Lung (tissue), 16 donors: Measurements from ENCODE around the gene SLC25A48. TPM values are rescaled to one million over a fixed set of nuclear protein-coding genes. Genes with fewer than 3 reads are reported as not detected.

Experiments used
- ATAC-seq: fragments of 200-7000 bp; cut with Tn5 transposase; one replicate; pipeline ENCODE4 v1.9.1; 2020; ENCODE audit warnings: moderate number of reproducible peaks; ENCODE audit not compliant: insufficient read depth, low FRiP score
- DNase-seq, 3 donors: peaks; one replicate each; pipeline ENCODE4 v3.0.0-alpha.2; 2013 to 2017
- H3K27ac ChIP-seq, 2 donors: one replicate each; pipeline ENCODE4 v1.5.1; 2013; ENCODE audit warnings: mild to moderate bottlenecking in 2 of 2, moderate library complexity in 2 of 2, control low read depth in 1 of 2, inconsistent platforms in 1 of 2, low read depth in 1 of 2, low read length in 1 of 2
- H3K27me3 ChIP-seq, 3 donors: one replicate each; pipeline ENCODE4 v1.5.1; 2013; ENCODE audit warnings: low read length in 2 of 3; ENCODE audit not compliant: control insufficient read depth in 3 of 3, insufficient read depth in 3 of 3
- H3K36me3 ChIP-seq, 4 donors: one replicate each; pipeline ENCODE4 v1.5.1; 2013; ENCODE audit warnings: low read length in 4 of 4, mild to moderate bottlenecking in 1 of 4, moderate library complexity in 1 of 4; ENCODE audit not compliant: control insufficient read depth in 4 of 4, insufficient read depth in 4 of 4
- H3K4me1 ChIP-seq, 5 donors: one replicate each; pipeline ENCODE4 v1.5.1; 2013; ENCODE audit warnings: low read length in 5 of 5, mild to moderate bottlenecking in 2 of 5, moderate library complexity in 1 of 5; ENCODE audit not compliant: control insufficient read depth in 5 of 5, insufficient read depth in 5 of 5
- H3K4me3 ChIP-seq: one replicate; pipeline ENCODE4 v1.5.1; 2013; ENCODE audit warnings: mild to moderate bottlenecking, control low read depth, moderate library complexity
- H3K9ac ChIP-seq, 2 donors: one replicate each; pipeline ENCODE4 v1.5.1; 2013; ENCODE audit warnings: low read length in 2 of 2, control low read depth in 1 of 2; ENCODE audit not compliant: insufficient read depth in 1 of 2
- H3K9me3 ChIP-seq, 4 donors: one replicate each; pipeline ENCODE4 v1.5.1; 2013; ENCODE audit warnings: low read length in 3 of 4, mild to moderate bottlenecking in 1 of 4, moderate library complexity in 1 of 4; ENCODE audit not compliant: control insufficient read depth in 4 of 4, insufficient read depth in 3 of 4
- WGBS, 2 donors: extraction: QIAGEN DNeasy Blood & Tissue Kit; methylation state at CpG; one replicate each; pipeline ENCODE4 v1.1.7; 2013; 5-methylcytosine and 5-hydroxymethylcytosine counted together
- long read RNA-seq, 5 donors: transcript quantifications; one replicate each; lab custom pipeline, GENCODE V29; 2026
- polyA plus RNA-seq, 2 donors: library from polyadenylated mRNA; stranded (reverse); fragments of 200-250 nt; gene quantifications; one replicate each; pipeline ENCODE4 v1.2.1, GENCODE V29; 2013
- total RNA-seq, 2 donors: library from RNA; depleted of rRNA in 1 of 2; stranded (reverse); fragments of >200 nt in 1 of 2; gene quantifications; one replicate each; pipeline ENCODE4 v1.2.1, GENCODE V29; 2014 to 2021
- TF ChIP-seq, protein P1 (sequence below): IDR thresholded peaks from 2 replicates; pipeline ENCODE4 v1.5.1; 2012; ENCODE audit warnings: mild to moderate bottlenecking; ENCODE audit errors: control extremely low read depth, extremely low read depth
- donor health status: control.
- donor health status: control.
- donor health status: Bipolar disorder and iron deficiency.
- donor health status: healthy.
- donor health status: DM: yes; HTN: yes; CAD: no.

The SLC25A48 gene, protein sequence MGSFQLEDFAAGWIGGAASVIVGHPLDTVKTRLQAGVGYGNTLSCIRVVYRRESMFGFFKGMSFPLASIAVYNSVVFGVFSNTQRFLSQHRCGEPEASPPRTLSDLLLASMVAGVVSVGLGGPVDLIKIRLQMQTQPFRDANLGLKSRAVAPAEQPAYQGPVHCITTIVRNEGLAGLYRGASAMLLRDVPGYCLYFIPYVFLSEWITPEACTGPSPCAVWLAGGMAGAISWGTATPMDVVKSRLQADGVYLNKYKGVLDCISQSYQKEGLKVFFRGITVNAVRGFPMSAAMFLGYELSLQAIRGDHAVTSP
- total RNA-seq (not detected), polyA plus RNA-seq (not detected)
- long read RNA-seq, donor 1: 0 reads
- long read RNA-seq, donor 2: 0 reads
- long read RNA-seq, donor 3: 0 reads
- long read RNA-seq, donor 4: 0 reads
- long read RNA-seq, donor 5: 0 reads

DNA sequence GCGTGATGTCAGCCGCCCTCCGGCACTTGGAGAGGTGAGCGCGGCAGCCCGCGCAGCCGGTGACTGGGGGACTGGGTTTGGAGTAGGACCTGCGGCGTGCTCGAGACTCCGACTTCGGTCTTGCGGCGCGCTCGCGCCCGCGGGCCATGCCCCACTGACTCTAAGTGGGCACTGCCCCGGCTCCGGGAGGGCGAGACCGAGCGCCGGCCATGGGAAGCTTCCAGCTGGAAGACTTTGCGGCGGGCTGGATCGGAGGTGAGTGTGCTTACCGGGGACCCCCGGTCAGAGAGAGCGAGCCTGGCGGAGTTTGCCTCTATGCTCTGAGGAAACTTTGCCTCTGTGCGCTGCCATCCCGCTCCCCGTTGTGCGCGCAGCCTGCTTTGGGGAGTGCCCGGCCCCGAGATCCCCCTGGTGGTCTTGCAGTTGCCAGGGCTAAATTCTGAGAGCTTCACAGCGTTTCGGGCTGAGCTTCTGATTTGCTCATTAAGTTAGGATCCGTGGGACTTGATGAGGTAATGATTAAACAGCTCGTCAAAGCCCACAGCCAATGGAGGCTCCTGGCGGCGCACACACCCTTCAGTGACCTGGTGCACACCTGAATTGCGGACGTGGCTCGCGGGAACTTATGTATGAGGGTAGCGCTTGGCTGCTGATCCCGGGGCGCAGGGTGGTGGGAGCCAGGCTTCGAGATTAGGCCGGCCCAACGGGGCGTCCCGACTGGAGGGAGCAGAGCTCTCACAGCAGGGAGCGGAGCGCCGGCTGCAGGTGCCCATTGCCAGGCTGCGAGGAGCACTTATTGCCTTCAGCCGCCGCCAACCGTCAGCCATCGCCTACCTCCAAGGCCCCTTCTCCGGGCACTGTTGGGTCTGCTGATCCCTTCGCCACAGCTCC lies at the start of gene SLC25A48:
TSS of gene SLC25A48 (plus strand) at position 25 of the 891 bp plus-strand sequence. CDS start at position 210, 185 bp downstream.
- 2% methylated on average over 59 to 68 of the region's 68 CpGs for WGBS, 2 donors
- ATAC-seq (no peak), DNase-seq (peak; percentile 57 to 72 (median 67))
- Histone ChIP-seq H3K9me3 (peaks cover 0 to 5% (median 0%) of the 10 kb centered on the region in 4 donors), H3K36me3 (no peaks in the 10 kb centered on the region), H3K27ac (no peak within 1 kb of the TSS), H3K4me3 (no peak within 1 kb of the TSS), H3K9ac (no peak within 1 kb of the TSS), H3K4me1 (peaks cover 0 to 15% (median 4%) of the 10 kb centered on the region in 5 donors), H3K27me3 (peaks cover 0 to 54% (median 28%) of the 10 kb centered on the region in 3 donors)
- TF ChIP-seq, protein P1, sequence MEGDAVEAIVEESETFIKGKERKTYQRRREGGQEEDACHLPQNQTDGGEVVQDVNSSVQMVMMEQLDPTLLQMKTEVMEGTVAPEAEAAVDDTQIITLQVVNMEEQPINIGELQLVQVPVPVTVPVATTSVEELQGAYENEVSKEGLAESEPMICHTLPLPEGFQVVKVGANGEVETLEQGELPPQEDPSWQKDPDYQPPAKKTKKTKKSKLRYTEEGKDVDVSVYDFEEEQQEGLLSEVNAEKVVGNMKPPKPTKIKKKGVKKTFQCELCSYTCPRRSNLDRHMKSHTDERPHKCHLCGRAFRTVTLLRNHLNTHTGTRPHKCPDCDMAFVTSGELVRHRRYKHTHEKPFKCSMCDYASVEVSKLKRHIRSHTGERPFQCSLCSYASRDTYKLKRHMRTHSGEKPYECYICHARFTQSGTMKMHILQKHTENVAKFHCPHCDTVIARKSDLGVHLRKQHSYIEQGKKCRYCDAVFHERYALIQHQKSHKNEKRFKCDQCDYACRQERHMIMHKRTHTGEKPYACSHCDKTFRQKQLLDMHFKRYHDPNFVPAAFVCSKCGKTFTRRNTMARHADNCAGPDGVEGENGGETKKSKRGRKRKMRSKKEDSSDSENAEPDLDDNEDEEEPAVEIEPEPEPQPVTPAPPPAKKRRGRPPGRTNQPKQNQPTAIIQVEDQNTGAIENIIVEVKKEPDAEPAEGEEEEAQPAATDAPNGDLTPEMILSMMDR: no peak

DNA sequence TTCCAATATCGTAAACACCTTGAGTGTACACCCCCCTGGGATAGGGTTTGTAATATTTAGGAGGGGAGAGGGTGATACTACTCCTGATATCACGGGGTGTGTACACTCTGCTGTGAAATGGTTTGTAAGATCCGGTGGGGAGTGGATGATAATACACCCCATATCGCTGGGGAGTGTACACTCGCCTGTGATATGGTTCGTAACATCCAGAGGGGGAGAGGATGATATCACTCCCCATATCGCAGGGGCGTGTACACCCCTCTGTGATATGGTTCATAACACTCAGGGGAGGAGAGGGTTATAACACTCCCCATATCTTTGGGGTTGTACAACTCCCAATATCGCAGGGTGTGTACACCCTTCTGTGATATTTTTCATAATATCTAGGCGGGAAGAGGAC lies 33.8 kb upstream of the SLC25A48 start:
- WGBS, 2 donors: 72 to 83% methylated on average over 10 of the region's 10 CpGs
- ATAC-seq (no peak), DNase-seq (no peak)
- no peaks in the 10 kb centered on the region for H3K4me1 ChIP-seq
- TF ChIP-seq, protein P1: no peak
- H3K36me3 ChIP-seq: no peaks in the 10 kb centered on the region
- H3K9me3 ChIP-seq: no peaks in the 10 kb centered on the region
- H3K27ac ChIP-seq: no peak overlapping the region
- peaks cover 4 to 17% (median 8%) of the 10 kb centered on the region in 3 donors for H3K27me3 ChIP-seq
- no peak overlapping the region for H3K9ac ChIP-seq
- H3K4me3 ChIP-seq: no peak overlapping the region

DNA sequence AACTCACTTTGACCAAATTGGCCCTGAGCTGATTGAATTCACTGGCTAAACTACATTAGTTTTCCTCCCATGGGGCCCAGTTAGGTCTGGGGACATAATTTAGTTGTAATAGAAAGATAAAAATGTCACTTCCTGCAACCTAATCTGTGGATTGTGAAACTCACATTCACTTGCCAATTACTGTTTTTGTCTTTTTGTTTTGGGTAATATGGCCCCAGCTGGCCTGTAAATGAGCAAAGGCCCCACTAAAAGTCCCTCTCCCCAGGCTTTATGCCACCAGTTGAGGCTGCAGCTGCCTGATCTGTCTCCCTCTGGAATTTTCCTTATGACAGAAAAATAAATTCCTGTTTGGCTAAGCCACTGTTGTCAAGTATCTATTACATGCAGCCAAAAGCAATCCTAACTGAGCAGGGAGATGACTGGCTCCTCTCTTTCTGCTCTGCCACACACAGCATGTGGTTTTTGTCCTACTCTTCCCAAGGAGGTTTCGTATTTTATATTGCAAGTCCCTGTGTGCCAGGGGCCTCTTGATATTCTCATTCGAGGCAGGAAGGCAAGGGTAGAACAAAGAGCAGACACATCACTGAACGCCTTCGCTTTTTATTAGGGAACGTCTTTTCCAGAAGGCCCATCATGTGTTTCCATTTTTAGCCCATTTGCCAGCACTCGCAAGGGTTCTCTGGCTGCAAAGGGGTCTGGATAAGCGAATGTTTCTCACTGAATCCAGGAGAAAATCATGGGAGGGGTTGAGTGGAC lies 24.1 kb upstream of the SLC25A48 start:
- Histone ChIP-seq H3K9ac (no peak overlapping the region), H3K9me3 (peaks cover 0 to 2% (median 0%) of the 10 kb centered on the region in 4 donors), H3K27ac (no peak overlapping the region), H3K36me3 (no peaks in the 10 kb centered on the region), H3K27me3 (no peaks in the 10 kb centered on the region), H3K4me3 (no peak overlapping the region), H3K4me1 (no peaks in the 10 kb centered on the region)
- TF ChIP-seq, protein P1: no peak
- 83 to 84% methylated on average over 7 of the region's 7 CpGs for WGBS, 2 donors
- ATAC-seq: no peak
- peak; percentile 44 to 78 (median 74) for DNase-seq
